GF-D8 (cell line): ENCODE results near the gene INHBB.
"Not testable (repeated sequence)": the region's sequence is repeated elsewhere in the genome, so short reads cannot be mapped to it uniquely, and the experiment has no call there.

Experiments used
- DNase-seq: peaks from one replicate; lab custom pipeline; 2025; lab: John Stamatoyannopoulos, UW

Gene INHBB

DNA sequence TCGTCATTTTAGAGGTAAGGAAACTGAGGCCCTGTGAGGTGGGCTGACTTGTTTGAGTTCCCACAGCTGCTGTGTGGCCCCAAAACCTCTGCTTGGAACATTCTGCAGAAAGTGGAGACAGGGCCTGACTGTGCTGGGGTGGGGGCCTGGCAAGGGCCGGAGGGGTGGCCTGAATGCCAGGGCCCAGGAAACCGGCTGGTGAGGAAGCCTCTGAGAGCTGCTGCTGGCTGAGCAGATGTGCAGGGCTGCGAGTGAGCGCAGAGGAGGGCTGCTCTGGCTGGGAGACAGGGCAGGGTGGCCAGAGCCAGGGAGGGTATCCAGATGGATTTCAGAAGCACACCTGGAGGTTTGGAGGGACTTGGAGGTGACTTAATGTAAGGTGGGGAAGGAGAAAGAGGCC lies 29.9 kb upstream of the INHBB start:
- DNase-seq: no peak

DNA sequence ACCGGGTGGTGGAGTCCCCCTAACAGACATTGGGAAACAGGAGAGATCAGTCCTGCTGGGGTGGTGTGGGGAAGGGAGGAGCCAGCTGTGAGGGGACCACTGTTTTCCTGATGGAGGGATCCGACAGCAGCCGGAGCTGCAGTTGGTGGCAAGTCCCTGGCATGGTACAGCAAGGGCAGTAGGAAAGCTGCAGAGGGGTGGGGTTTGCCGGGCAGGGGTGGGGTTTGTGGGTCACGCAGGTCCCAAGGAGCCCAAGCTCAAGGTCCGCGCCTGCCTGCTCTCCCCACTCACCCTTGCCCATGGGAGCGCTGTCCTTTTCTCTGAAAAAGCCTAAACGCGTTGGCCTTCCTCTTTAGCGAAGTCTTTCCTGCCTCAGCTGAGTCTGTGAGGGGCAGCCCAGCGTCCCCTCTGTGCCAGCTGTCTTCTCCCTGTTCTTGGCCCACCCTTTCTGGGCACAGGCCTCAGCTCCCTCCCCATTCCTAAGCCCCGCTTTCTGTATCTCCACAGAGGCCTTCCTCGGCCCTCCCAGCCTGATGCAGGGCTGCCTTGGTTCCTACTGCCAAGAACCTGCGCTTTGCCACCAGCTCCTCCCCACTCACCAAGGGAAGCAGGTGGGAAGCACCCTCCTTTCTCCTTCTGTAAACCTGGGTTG lies 29.3 kb upstream of the INHBB start:
- no peak for DNase-seq

DNA sequence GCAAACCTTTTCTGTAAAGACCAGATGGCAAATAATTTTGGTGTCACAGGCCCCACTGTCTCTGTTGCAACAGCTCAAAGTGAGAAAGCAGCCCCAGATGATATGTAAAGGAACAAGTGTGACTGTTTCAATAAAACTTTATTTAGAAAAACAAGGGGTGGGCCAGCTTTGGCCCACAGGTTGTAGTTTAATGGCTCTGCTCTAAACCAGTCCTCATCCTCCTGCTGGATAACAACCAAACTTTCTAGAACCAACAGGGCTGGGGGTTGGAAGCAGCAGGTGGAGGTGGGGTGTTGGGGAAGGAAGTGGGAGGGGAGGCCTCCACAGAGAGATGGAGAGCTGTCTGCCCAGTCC lies 28.8 kb upstream of the INHBB start:
- no peak for DNase-seq

DNA sequence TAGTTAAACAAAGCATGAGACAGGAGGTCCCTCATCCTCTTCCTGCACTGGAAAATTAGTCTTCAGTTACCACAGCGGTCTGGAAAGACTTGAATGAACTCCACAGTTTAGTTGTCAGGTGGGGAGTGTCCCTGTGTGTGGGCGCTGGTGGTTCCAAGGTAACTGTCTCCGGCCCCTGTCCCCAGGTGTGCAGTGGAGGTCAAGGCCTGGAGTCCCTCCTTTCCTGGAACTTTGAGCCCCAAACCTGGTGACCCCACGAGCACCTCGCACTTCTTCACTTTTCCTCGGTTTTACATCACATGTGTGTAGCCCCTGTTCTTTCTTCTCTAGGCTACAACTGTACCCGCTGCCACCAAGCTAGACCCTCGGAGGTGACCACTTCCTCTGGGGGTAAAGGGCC lies 28.0 kb upstream of the INHBB start:
- no peak for DNase-seq

DNA sequence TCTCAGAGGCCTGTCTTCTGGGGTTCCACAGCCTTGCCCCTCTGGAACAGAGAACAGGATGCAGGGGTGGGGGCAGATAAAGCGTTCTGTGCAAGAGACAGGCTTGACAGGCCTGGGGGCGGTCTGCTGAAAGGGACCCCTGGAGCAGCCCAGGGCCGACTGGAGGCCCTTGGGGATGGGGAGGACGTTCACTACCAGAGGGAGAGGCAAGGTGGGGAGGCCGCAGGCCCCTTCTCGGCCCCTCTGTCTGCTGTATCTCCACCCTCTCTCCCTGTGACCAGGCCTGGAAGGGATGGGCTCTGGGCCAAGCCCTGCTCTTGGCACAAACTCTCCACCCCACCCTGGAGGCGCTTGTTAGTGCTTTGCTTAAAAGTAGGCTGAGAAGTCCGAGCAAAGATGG lies 27.3 kb upstream of the INHBB start:
- no peak for DNase-seq

DNA sequence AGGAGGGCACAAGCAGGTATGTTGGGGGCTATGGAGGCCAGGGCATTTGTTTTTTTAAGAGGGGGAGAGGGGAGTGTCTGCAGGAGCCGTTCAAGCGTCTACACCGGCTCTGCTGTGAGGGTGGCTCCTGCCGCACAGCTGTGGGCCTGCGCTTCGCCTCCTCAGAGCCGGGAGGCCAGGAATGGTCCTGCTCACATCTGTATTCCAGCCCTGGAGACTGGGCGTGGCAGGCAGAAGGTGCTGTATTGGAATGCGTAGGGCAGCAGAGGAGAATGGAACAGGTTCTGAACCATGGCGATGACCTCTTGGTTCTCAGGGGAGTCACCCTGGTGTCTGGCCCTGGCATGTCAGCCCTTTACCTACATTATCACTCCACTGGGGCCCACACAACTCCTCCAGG lies 26.8 kb upstream of the INHBB start:
- DNase-seq: no peak

DNA sequence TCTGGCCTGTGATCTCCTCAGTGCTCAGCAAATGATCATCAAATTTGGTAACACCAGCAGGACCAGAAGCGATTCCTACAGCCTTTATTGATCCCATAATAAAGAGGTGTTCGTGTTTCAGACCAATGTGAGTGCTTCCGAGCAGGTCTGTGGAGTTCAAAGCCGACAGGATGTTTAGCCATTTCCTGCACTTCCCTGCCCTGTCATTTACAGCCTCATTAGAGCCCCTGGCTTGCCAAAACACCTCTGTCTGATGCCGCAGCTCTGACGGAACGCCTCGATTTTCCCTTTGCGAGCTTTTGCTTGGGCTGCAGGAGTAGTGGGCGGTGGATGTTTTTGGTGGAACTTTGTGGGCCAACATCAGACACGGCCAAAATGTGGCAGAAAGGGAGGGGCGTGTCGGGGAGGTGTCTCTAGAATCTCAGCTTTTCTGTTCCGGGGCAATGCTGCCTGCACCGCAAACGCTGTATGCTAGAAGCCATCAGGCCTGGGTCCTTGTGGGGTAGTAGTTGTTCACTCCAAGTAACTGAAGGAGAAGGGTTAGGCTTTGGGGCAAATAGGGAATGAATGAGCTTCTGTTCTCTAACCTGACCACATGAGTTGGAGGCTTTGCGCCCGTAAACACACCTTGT lies 26.1 kb upstream of the INHBB start:
- no peak for DNase-seq

DNA sequence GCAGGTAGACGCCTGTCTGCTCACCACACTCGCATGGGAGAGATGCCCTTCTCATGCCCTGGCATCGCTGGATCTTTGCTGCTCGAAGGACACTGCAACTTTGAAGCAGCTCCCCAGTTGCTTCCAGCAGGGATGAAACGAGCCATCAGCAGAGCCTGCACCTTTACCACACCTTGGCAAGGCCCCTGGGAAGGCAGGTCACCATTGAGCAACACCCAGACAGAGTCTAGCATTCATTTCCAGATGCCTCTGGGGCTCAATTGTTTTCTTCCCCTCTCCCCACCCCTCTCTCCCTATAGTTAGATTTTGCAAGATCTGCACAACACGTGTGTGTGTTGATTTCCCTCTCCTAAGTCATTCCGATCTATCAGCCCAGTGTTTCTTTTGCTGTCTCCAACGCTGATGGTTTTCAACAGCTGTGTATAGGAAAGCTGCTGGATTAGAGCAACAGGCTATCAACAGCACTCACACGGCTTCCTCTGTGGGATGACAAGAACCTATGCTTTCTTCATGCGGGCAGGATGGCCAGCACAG lies 25.6 kb upstream of the INHBB start:
- DNase-seq: no peak

DNA sequence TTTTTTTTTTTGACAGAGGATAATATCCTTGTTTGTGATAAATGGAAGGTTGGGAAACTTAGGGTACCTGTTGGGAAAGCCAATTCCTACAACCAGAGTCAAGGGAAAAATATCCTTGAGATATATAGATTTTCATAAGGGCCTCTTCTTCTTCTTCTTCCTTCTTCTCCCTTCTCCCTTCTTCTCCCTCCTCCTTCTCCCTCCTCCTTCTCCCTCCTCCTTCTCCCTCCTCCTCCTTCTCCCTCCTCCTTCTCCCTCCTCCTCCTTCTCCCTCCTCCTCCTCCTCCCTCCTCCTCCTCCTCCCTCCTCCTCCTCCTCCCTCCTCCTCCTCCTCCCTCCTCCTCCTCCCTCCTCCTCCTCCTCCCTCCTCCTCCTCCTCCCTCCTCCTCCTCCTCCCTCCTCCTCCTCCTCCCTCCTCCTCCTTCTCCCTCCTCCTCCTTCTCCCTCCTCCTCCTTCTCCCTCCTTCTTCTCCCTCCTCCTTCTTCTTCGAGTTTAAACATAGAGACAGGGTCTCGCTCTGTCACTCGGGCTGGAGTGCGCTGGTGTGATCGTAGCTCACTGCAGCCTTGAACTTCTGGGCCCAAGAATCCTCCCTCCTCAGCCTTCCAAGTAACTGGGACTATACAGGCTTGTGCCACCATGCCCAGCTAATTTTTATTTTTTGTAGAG lies 24.9 kb upstream of the INHBB start:
- not testable (repeated sequence) for DNase-seq

DNA sequence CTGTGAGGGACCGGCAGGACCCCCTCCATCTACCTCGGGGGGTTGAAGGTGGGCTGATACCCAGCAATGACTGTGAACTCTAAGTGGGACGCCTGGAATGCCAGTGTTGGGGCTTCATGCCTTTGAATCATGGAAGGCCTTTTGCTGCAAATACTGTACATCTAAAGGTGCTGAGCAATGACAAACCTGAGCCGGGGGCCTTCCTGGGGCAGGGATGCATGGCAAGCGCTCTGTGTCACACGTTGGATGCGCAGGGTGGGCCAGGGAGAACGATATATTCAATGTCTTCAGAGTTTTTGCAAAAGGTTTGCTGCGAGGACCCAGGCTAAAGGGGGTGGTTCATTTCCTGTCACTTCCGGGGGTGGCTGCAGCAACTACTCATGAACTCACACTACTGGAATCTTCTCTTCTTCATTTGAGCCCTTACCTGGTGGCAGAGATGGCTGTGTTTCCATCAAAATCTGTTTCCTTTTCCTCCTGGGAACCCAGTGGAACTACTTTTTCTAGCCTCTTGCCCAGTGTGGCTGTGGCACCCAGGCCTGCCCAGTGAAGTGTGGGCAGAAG lies 24.1 kb upstream of the INHBB start:
- DNase-seq: no peak

DNA sequence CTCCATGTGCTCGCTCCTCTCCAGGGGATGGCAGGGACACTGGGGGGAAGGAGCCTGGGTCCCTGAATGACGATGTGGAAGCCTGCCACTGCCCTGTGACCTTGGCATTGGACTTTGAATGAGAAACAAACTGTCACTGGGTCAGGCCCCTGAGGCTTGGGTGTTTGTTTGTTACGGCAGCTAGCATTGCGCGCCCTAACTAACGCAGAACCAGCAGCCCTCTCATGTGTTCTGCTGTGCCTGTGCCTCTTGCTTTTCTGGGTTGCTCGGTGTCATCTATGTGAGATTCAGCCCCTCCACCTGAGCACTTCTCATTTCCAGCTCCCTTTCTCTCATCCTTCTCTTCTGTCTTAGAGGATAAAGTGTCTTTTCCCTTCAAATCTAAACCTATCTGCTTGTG lies 23.6 kb upstream of the INHBB start:
- no peak for DNase-seq

DNA sequence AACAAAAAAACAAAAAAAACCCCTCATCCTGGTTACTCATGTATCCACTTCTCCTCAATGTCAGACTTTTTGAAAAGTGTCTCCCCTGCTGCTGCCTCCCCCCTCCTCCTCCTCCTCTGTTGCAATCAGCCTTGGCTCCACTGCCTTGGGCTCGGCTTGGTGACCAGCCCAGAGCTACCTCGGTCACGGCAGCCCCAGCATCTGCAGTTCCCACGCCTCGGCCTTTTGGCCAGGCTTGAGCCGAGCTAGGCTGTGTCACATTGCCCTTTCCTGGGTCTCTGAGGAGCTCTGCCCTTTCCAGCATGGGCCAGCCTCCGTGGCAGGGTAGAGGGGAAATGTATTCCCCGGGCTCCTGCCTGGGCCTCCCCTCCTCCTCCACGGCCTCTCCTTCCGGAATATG lies 22.7 kb upstream of the INHBB start:
- DNase-seq: no peak

DNA sequence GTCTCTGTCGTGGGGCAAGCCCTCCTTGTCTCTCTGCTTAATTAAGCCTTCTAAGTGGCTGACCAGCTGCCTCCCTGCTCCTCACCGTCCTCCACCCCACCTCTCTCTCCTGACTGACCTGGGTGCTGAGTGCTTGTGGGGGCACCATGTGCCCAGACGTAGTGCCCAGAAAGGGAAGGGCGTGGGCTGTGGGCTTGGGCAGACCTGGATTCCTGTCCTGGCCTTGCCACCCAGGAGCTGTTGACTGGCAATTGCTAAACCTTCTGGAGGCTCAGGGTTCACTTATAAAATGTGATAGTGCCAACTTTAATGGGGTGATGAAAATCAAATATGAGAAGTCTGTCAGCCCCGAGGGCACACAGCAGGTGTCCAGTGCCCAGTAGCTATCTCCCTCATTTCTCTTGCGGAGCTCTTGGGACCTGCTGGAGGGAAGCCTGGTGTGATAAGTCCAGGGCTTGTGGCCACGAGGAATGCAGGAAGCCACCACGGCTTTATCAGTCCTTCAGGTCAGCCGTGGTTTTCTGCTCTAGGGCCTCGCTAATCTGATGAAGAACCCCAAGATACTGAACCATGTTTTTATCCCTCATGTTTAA lies 22.0 kb upstream of the INHBB start:
- no peak for DNase-seq

DNA sequence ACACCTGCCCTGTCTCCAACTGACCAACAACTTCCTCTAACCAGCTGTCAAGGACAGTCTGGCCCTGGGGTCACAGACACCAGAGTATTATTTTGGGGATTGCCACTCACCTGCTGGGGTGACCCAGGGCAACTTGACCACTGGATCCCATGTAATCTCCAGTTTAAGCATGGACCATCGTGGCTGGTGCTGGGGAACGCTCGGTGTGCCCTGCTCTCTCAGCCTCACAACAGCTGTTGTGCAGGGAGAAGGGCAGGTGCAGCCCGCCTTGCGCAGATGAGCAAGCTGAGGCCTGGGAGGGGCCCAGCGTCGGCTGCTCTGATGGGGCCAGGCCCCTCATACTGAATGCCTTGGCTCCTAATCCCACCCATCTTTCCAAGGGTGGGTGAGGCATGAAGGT lies 21.0 kb upstream of the INHBB start:
- DNase-seq: no peak

DNA sequence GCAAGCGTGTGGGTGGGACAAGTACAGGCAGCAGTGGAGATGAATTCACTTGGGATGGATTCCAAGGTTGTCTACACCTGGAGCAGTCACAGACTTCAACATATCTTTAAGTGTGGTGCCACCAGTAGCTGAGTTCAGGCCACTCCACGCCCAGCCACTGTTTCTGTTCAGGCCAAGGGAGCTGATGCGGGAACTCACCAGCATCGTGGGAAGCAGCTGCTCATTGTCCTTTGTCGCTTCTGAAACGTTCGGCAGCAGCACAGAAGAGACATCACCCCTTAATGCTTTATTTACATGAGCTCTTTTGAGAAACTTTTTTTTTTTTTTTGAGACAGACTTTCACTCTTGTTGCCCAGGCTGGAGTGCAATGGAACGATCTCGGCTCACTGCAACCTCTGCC lies 19.9 kb upstream of the INHBB start:
- no peak for DNase-seq

DNA sequence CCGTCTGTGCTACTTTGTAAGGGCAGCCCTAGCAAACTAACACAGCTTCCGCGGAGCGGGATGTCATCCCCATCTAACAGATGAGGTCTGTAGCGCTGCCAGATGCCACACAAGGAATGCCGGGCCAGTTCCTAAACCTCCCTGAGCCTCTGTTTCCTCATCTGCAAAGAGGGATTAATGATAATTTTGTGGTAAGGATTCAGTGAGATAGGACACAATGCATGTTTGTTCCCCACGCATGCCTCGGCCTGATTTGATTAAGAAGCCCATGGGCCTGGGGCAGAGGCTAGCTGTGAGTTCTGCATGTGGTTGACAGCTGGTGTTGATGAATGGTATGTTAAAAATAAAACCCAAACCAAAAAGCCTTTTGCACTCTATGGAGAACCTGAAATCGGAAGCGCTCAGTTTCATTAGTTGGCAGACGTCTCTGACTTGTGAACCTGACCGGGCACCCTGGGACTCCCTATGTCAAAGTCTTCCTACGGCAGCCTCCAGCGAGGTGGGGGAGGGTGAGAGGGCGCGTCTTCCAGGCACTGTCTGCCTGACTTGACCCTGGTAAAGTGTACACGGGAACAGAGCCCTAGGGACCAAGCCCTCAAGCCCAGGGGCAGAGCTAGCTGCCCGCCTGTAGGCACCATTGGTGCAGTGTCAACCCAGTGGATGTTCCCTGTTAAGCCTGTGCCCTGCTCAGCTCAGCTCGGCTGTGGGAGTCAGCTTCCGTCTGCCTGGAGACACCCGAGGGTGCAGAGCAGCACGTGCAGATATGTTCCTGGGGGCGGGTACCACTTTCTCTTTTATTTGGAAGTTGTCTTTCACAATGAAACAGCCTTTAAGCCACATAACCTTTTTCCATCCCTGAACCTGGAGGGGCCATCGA lies 14.8 kb upstream of the INHBB start:
- DNase-seq: no peak

DNA sequence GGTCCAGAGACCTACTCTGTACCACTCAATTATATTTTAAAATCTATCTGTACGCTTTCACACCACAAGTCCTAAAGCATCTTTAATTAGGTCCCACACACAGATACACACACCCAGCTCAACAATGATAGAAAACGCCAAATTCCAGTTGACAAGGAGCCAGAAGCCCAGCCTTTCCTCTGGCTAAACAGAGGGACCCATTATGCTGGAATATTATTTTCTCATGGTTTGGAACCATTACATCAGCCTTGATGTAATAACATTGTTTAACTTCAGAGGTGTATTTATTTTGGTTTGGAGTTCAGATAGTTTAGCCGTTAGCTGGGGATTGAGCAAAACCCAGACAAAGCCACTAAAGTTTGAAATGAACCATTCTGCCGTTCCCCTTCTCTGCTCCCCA lies 14.0 kb upstream of the INHBB start:
- DNase-seq: no peak

DNA sequence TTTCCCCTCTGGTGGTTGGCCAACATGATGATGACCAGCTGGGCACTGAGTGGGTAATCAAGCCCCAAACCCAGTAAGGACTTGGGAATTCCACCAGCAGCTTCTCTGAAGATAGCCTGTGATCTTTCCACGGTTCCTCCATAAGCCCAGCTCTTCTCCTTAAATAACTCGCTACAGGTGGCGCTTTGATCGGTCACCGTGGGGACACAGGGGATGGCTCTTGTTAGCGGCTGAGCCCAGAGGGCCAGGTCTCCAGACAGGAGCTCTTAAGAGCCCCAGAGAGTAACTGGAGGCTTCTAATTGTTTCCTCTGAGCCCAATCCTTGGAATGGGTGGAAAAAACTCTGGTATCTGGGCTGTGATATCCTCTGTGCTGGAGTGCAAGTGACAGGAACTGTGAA lies 13.6 kb upstream of the INHBB start:
- DNase-seq: no peak

DNA sequence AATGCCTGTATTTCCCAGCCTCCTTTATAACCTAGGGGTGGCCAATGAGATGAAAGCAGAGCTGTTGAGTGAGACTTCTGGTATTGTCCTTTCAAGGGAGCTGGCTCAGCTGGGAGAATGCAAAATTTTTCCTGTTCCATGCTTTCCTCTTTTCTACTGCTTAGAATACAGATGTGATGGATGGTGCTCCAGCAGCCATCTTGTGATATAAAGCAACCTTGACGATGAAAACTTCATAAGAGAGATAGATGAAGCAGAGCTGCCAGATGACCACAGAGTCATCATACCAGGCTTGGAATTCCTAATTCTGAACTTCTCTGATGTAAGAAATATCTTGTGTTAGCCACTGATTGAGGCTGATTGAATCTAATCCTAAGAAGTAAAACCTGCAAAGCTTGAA lies 11.9 kb upstream of the INHBB start:
- no peak for DNase-seq

DNA sequence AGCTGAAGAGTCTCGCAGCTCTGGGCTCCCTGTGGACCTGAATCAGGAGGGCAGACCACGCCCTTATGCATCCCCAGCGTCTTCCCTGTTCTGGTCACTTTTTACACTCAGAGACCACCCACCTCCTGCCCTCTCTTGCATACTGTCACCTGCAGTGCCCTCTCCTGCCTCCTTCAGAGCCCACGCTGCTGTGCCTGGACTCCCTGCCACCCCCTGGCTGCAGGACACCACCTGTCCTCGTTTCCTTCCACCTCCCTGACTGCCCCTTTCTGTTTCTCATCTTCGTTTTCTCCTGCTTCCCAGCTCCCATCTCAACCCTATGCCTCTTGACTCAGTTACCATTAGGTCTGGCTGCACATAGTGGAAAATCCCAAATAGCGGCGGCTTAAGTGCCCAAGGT lies 9.2 kb upstream of the INHBB start:
- DNase-seq: no peak

DNA sequence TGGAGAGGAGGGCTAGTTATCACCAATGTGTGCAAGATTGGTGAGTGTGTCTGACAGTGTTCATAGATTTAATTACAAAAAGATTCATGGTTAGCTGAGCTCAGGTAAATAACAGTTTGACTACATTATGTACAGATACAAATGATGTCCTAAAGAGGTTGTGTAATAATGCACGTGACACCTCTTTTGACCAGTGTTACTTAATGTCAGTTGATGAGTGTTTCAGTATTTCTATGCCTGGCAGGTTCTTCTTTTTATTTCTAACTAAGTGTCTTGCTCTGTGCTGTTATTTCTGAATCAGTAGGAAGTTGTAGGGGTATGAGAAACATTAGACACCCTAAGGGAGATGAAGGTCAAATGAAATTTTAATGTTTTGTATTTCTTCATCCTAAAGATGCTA lies 7.9 kb upstream of the INHBB start:
- no peak for DNase-seq

DNA sequence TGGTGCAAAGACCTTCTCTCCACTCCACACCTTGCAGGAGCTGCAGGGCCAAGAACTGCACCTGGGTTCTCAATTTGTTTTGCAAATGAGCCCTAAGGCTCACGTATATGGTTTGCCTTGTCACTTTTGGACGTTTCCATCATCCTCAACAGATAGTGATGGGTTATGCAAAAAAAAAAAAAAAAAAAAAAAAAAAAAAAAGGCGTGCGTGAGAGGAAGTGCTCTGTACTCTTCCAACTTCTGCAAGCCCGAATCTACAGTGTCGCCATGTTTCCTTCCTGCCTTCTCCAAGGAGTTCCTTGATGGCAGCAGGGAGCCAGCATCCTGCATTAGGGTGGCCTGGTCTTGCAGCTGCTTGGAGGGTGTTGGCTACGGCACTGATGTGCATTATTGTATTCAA lies 4.0 kb upstream of the INHBB start:
- no peak for DNase-seq
